Activated T-cell treated with anti-CD3 and anti-CD28 coated beads for 24 hours (primary cell): ENCODE results near the gene LDB3.

ENCODE experiments used
- DNase-seq: peaks from one replicate; pipeline ENCODE4 v3.0.0-alpha.2; 2020; ENCODE audit warnings: low read depth

Gene LDB3

GRCh38 chr10:86651021-86651471 lies 17.3 kb upstream of the LDB3 start:
- DNase-seq: no peak

GRCh38 chr10:86651631-86652331 lies 16.5 kb upstream of the LDB3 start:
- DNase-seq: no peak

DNA sequence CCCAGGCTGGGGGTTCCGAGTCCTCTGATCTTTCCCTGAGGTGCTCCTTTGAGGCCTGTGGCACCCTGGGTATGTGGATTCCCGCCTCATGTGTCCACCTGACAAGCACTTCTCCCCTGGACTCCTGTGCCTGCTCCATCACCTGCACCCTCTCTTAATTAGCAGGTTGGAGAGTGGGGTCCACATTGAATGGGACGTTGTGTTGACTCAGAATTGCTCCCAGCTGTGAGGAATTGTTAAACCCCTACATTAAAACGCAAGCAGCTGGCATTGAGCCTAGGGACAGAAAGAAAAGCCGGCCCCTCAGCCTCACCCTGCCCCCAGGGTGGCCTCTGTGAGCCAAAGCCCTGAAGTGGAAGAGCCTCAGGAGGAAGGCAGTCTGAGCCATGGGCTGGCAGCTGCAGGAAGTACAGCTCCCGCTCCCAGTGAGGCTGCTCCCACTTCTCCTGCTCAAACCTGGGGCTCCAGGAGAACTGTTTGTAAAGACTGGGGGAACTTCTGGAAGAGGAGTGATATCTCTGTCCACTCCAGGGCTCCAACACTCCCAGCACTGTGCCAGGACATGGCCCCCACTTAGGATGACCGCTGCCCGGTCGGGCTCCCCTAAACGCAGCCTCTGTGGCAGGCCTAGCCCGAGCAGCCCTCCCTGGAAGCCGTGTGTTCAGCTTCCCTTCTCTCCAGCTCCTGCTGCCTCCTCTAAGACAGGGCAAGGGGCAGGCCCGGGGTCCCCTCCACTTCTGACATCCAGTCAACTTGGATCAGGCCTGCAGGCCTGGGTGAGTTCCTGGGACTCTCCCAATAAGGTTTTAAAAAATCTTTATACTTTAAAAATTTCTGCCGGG lies 15.7 kb upstream of the LDB3 start:
- no peak for DNase-seq

DNA sequence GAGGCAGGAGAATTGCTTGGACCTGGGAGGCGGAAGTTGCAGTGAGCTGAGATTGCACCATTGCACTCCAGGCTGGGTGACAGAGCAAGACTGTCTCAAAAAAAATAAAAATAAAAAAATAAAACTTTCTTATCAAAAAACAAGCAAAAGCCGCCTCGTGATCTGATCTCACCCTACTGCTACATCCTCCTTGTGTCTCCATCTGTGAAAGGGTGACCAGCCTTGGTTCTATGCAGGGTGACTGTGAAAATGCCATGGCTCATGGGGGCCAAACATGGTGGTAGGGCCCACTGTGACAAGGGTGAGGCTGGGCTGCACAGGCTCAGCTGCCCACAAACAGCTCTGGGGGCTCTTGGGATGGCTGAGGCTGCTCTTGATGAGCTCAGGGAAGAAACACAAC lies 14.9 kb upstream of the LDB3 start:
- no peak for DNase-seq

DNA sequence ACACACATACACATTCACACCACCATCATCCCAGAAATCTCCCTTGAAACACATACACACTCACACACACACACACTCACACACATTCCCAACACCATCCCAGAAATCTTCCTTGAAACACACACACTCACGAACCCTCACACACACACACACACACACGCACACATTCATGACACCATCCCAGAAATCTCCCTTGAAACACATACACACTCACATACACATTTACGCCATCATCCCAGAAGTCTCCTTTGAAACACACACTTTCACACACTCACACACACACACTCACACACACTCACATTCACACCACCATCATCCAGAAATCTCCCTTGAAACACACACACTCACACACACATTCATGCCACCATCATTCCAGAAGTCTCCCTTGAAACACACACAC lies 14.3 kb upstream of the LDB3 start:
- no peak for DNase-seq

DNA sequence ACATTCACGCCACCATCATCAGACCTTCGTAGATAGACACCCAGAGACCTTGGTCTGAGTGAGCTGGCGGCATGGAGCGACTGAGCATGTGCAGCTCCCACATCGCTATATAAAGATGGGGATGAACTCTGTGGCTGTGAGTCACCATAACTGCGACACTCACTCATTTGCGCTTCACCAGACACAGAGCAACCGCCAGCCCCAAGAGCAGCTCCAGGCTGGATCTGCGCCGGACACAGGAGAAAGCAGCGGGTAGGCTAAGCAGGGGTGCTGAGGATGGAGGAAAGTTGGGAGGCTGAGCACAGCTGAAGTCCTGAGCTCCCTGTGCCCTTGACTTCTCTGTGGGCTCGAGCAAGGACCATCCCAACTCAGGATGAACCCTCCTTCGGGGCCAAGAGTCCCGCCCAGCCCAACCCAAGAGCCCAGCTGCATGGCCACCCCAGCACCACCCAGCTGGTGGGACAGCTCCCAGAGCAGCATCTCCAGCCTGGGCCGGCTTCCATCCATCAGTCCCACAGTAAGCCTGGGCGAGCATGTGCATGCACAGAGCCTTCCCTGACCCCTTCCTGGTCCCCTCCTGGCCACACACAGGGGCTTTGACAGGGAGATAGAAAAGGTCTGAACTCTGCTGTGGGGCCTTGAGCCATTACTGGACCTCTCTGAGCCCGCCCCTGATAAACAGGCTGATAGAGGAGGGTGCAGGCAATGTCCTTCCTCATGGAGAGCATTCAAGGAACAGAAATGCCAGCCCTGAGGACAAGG lies 13.7 kb upstream of the LDB3 start, which contains the start of gene OPN4:
Gene OPN4, plus strand, starts transcription at position 137 of the 762 bp plus-strand sequence. Its CDS starts 237 bp downstream, at position 374.
- no peak for DNase-seq

GRCh38 chr10:86655173-86655540 lies 13.2 kb upstream of the LDB3 start:
- DNase-seq: no peak

- DNase-seq: no peak
Measured at GRCh38 chr10:86655596-86655995, 12.7 kb upstream of the LDB3 start.

GRCh38 chr10:86657011-86657395 lies 11.3 kb upstream of the LDB3 start:
- DNase-seq: no peak

DNA sequence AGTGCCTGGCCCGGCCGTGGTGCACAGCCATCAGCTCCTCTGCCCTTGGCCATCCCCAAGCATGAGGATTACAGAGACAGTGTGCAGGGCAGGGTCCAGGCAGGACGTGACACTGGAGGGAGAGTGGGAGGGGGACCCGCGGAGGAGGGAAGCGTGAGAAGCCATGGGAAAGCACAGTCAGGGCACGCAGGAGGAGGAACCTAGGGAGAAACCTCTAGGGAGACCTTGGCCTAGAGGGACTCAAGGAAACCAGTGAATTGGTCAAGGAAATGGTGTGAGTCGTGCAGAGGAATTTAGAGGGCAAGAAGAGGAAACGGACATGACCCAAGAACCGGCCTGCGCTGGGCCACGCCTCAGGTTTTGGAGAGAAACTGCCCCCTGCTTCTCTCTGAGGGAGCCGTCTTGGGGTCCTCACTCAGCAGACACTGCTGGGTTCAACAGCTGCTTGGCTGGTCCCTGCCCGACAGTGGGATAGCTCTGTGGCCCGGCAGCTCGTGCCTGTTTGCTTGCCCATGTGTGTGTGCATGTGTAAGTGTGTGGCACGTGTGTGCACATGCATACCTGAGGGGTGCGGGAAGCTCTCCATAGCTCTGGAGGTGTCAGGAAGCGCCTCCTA lies 10.8 kb upstream of the LDB3 start:
- no peak for DNase-seq

- DNase-seq: no peak
Measured at GRCh38 chr10:86658261-86658741, 10.0 kb upstream of the LDB3 start.

DNA sequence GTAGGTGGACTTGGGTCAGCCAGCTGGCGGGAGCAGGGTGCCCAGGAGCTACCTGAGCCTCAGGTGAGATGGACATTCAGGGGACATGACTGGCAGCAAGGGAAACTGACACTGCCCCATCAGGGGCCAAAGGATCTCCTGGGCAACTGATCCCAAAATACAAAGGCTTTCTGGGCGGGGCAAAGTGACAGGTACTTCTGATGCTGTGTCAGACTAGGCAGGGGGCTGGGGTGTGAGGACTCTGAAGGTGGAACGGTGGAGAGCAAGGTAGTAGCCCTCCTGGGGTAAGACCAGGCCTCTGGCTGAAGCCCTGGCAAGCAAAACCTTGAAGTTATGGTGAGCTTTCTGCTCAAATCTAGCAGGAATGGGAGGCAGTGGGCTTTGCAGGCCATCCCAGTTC lies 9.6 kb upstream of the LDB3 start:
- no peak for DNase-seq

GRCh38 chr10:86659161-86659691 lies 9.1 kb upstream of the LDB3 start:
- DNase-seq: no peak

DNA sequence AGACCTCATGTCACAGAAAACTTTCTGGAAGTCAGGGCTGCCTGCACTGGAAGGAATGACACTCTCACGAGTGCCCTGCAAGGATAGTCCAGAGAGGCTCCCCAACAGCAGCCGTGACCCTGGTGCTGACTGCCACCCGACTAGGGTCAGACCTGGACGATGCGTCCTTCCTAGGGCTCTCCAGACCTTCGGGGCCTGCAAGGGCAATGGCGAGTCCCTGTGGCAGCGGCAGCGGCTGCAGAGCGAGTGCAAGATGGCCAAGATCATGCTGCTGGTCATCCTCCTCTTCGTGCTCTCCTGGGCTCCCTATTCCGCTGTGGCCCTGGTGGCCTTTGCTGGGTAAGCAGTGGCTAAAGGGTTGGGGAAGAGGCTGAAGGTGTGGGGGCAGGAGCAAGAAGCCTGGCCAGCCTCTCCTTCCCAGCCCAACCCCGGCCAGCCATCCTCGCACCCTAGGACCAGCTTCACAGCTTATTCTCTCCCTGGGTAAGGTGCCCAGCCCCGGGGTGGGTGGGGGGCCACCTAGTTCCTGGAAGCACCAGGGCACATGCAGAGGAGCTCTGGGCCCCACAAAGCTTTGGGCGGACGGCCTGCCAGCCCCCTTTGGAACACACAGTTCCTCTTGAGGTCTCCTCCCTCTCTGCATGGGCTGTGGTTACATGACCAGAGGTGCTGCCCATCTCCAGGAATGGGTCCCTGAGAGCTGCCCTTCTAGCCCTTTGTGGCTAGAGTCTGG lies 8.4 kb upstream of the LDB3 start:
- no peak for DNase-seq

- DNase-seq: no peak
Measured at GRCh38 chr10:86661161-86662025, 6.9 kb upstream of the LDB3 start.

DNA sequence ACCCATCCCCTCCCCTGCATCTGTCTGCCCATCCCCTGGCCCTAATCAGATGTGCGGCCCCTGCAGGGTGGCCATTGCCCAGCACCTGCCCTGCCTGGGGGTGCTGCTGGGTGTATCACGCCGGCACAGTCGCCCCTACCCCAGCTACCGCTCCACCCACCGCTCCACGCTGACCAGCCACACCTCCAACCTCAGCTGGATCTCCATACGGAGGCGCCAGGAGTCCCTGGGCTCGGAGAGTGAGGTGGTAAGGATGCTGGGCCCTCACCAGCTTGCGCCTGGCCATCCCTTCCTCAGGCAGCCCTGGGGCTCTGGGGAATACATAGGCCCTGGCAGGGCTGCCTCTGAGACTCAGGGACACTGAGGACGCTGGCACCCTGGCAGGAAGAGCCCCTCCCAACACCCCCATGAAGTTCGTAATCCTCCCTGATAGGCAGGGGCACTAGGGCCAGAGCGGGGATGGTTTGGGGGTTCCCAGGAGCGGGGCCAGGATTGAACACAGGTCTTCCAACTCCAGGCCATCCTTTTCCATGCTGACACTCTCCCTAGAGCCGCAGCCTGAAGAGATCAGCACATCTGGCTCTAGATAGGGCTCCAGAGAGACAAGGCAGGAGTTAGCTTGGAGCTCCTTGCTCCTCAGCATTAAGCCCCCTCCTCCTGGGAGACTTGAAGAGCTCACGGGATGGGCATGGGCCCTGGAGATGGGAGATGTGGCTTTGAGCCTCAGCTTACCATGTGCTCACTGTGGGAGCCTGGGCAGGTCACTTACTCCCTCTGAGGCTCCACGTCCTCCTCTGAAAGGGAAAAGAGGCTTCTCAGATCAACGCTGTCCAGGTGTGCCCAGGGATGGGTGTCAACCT lies 5.9 kb upstream of the LDB3 start:
- no peak for DNase-seq

DNA sequence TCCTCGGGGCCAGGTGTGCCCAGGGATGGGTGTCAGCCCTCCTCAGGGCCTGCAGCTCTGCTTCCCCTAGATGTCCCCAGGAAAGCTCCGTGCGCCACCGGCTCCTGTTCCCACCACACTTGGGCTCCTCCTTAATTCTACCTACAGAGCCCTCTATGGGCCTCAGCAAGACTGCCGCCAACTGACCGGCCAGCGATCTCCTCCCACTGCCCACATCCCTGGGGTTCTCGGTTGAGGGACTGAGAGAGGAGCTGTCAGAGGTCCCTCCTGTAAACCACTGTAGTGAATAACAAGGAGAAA lies 5.3 kb upstream of the LDB3 start:
- no peak for DNase-seq

- DNase-seq: no peak
Measured at GRCh38 chr10:86663576-86664339, 4.6 kb upstream of the LDB3 start.
